Superior temporal gyrus (tissue), 1 donor: ENCODE measurements around the gene SLC2A8.
A peak's percentile ranks its signal among the peaks of the same experiment; 100 is the strongest.

Source experiments
- DNase-seq: peaks from one replicate; pipeline ENCODE4 v3.0.0-alpha.2; 2016; ENCODE audit errors: extremely low spot score

The SLC2A8 gene

DNA sequence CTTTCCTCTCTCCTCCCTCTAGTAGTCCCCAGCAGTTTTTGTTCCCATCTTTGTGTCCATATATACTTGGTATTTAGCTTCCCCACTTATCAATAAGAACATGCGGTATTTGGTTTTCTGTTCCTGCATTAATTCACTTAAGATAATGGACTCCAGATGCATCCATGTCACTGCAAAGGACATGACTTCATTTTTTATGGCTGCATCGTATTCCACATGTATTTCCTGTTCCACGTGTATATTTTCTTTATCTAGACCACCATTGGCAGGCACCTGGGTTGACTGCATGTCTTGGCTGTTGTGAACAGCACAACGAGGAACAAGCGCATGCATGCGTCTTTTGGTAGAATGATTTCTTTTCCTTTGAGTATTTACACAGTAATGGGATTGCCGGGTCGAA, 33.4 kb downstream of the SLC2A8 start:
- DNase-seq = no peak

DNA sequence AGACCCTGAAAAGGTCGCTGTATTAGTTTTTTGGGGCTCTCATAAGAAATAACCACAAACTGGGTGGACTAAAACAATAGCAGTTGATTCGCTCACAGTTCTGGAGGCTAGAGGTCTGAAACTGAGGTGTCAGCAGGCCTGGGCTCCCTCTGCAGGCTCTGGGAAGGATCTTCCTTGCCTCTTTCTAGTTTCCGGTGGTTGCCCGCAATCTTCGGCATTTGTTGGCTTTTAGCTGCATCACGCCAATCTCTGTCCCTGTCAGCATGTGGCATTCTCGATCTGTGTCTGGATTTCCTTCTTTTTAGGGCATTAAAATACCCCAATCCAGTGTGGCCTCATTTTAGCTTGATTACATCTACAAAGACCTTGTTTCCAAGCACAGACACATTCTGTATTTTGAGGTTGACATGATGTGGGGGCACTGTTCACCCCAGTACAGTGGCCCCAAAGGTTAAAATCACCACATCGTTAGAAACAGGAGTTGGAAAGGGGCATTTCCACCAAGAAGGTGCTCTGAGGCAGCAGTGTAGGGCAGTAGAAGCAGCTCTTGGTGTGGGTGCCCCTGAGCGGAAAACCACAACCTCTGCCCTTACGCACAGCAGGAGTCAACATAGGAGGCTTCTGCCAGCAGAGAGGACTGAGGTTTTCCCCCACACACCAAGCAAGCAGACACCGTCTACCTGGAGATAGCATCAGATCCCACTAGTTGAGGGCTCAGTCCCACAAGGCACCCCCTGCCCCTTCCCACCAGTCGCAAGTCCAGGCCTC, 40.7 kb downstream of the SLC2A8 start:
- DNase-seq = no peak

DNA sequence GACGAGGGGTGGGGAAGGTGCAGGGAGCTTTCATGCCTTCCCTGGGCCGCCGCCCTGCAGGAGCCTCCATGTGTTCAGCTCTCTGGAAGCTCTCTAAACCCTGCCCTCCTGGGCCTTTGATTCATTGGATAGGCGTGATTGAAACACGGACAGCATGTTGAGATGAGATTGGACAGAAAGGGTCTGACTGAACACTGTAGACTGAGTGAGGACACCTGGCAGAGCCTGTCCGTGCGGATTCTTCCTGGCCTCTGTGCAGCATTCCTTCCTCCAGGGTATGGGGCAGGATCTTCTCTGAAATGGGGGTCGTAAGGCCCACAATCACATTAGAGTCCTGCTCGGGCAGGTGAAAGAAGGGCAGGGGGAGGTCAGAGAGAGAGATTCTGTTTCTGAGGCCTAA, 41.4 kb downstream of the SLC2A8 start:
- no peak for DNase-seq

DNA sequence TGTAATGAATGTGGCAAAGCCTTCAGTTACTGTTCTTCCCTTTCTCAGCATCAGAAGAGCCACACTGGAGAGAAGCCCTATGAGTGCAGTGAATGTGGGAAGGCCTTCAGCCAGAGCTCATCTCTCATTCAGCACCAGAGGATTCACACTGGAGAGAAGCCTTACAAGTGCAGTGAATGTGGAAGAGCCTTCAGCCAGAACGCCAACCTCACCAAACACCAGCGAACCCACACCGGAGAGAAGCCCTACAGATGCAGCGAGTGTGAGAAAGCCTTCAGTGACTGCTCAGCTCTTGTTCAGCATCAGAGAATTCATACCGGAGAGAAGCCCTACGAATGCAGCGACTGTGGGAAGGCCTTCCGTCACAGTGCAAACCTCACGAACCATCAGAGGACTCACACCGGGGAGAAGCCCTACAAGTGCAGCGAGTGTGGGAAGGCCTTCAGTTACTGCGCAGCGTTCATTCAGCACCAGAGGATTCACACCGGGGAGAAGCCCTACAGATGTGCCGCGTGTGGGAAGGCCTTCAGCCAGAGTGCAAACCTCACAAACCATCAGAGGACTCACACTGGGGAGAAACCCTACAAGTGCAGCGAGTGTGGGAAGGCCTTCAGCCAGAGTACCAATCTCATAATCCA, 47.4 kb downstream of the SLC2A8 start:
- DNase-seq = no peak

DNA sequence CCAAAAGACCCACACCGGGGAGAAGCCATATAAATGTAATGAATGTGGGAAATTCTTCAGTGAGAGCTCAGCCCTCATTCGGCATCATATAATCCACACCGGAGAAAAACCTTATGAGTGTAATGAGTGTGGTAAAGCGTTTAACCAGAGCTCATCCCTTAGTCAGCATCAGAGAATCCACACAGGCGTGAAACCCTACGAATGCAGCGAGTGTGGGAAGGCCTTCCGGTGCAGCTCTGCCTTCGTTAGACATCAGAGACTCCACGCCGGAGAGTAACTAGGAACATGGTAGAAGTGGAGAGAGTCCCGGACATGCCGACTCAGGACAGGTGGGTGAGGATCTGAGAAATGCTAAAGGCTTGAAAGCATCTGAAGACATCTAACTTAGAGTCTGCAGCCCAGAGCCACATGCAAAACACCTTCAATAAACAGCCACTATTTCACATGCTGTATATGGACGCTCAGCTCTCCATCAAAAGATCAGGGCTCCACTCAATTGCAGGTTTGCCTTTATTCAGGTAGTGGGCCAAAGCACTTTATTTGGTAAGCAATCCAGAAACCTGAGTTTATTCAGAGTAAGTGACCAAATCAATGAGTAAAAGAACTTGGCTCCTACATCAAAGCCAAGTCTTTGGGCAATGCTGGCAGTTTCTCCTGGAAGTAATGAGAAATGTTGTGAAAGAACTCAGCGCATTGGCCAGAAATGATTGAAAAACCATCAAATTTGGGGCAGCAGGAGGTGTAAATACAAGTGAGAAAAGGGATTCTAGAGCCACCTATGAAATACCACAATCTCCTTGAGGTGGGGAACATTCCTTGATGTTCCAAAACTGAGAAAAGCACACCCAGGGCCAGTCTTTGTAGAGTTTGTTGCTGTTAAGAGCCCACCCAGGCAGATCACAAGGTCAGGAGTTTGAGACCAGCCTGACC, 48.2 kb downstream of the SLC2A8 start:
- no peak for DNase-seq

DNA sequence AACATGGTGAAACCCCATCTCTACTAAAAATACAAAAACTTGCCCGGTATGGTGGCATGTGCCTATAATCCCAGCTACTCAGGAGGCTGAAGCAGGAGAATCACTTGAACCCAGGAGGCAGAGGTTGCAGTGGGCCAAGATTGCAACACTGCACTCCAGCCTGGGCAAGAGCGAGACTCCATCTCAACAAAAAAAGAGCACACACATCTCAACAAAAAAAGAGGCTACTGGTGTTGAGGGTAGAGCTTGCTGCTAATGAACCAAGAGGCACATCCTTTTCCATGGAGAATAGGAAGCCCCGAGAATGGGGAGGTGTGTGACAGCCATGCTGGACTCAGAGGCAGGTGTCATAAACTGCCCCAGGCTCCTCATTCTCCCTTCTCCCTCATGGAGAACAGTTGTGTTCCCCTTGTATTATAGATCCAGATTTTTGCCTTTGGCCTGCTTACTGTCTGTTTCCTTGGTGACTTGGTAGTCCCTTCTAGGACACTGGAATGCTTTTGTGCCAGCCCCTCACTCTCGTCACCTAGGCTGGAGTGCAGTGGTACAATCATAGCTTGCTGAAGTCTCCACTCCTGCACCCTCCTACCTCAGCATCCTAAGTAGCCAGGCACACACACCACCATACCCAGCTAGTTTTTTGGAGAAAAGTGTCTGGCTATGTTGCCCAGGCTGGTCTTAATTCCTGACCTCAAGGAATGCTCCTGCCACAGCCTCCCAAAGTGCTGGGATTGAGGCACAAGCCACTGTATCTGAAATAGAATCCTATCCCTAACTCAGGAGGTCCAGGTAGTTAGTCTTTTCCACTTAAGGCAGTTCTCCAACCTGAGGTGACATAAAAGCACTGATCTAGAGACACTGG, 49.1 kb downstream of the SLC2A8 start:
- no peak for DNase-seq

DNA sequence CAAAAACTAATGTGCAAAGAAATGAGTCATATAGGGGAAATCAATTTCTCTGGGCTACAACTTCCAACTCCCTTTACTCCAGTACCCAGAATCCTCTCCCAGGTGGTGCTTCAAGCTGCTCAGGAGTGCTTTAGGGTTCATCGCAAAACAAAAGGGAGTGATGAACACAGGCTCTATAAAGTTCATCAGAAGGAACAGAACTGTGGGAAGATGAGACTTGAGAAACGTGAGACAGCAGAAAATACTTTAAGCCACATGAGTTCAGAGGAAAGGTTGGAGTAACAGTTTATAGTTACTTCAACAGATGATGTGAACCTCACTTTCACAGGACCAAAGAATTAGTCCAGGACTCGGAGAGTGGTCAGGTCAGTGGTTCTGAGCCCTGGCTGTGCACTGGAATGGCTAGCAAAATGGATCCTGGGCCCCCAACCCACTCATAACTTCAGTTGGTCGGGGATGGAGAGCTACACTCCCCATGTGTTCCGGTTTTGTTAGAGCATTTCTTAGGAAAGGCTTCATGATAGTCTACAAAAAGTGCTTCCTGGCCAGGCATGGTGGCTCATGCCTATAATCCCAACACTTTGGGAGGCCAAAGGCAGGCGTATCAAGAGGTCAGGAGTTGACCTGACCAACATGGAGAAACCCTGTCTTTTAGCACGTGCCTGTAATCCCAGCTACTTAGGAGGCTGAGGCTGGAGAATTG, 49.9 kb downstream of the SLC2A8 start:
- no peak for DNase-seq

DNA sequence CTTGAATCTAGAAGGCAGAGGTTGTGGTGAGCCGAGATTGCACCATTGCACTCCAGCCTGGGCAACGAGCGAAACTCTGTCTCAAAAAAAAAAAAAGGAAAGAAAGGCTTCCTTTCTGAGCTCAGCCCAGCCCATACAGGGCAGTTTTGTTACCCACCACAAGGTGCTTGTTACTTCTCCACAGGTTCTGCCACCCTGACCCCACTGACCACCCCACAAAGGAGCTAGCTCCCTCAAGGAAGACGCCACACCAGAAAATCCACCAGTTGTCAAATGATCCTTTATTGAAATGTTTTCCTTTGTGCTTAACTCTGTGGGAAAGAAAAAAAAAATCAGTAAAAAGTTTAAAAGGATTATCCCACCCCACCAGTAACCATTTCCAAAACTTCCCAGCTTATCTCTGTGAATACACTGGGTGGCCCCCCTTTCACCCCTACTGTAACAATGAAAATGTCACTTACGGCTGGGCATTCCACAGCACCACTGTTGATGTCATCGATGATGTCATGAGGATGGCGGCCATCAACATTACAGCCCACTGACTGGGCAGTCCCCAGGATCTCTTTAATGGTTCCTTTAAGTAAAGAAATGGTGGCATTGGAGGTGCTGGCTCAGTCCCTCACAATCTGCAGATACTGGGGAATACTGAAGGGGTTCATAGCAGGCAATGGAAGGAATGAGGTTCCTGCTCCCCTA, 50.6 kb downstream of the SLC2A8 start:
- DNase-seq = no peak

DNA sequence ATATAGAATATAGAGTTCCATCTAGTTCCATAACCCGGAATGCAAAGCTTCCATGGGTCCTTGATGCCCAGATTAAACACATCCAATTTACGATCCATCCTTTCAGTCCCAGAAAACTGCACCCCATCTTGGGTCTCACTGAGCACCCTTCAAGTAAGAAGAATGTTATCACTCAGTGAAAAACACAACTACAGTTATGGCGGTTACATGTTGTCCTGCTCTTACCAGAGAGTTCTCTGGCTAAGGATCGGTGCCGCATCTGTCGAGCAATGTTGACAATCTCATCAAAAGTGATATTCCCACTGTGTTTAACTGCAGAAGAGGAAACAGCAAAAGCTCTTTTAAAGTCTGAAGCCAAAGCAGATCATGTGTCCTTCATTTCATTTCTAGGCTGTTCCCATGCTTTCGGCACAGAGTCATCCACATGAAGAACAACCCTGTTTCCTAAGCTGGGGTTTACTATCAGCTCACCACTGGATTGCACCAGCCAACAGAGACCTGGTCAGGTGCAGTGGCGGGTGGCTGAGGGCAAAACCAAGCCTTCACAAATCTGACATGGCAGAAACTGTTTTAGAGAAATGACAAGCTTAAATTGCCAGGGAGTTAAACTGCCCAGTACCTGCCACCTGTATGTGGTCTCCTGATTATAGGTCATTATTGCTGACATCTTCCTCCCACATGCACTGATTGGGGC, 51.3 kb downstream of the SLC2A8 start:
- no peak for DNase-seq

DNA sequence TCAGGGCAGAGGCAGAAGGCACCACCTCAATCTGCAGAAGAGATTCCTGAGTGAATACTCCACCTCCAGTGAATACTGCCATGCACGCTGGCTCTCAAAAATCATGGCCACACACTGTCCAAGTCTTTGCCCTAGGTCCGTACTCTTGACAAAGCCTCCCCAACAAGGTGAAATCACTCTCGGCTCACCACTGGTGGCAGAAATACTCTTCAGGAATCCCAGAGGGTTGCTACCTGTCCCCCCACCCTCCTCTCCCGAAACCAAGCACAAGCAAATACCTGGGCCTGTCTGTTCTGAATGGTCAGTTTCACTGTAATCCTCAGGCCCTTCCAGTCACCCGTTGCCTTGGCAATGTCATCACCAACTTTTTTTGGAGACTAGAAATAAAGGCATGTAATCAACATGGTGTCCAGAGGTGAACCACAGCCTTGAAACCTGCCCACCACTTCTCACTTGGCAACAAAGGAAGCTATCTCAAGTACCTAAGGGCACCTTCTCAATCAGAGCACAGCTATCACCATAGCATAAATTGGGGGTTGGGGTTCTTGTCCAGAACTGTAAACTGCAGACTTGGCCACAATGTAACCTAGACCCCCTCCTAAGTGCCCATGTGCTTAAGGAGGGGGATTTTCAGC, 52.5 kb downstream of the SLC2A8 start:
- DNase-seq = no peak

DNA sequence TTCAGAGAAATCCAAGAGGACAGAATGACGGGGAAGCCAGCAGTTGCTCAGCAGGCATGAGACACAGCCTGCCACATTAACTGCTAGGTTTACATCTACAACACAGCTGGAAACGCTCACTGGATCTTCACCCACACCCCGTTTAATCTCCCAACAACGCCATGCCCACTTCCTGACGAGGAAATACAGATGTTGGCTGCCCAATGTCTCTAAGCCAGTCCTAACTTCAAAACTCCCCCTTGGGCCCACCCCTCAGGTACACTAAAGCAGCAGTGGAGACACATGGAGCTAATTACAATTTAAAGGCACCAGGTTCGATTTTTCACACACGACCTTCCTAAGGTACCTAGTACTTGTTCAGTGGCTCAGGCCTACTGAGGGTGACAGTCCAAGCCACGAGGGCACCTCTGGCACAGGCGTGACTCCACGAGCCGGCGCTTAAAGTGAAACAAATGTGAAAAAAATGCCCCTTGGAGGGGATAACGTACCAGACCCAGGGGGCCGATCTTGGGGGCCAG, 53.3 kb downstream of the SLC2A8 start:
- DNase-seq = peak; percentile 15

DNA sequence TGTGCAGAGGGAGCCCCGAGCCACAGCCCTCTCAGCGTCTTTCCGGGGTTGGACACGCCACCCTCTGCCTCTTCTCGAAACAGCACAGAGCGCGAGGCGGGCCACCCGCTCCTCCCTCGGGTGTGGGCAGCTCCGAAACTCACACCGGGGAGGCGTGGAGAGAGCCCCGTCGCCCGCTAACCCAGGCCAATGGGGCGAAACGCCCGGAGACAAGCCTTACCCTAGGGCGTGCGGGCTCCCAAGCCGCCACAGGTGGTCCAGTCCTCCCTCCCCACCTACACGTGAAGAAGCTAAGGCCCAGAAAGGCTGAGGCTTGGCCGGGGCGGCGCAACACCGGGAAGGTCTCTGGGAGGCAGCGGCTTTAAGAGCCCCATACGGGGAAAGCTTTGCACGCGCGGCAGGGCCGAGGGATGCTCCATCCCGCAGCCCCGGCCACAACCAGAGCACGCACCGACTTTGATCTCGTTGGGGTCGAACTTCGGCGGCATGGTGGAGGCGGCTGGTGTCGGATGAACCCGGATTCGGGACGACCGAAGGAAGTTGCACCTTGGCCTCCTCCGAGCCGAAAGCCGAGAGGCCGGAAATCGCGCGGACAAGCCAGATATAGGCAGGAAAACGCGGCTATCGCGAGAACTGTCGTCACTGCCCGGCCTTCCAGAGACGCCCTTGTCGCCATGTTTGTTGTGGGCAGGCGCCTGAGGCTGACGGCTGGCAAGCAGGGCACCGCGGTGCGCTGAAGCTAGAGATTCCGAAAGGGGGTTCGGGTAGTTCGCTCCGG, 54.0 kb downstream of the SLC2A8 start, which contains the start of the genes LRSAM1 and RPL12:
Gene LRSAM1, plus strand, starts transcription at position 681 of the 778 bp plus-strand sequence. CDS start 3,018 bp downstream, outside the sequence.
Gene RPL12, minus strand, starts transcription at position 577 of the 778 bp plus-strand sequence. Its CDS starts 89 bp downstream, at position 488.
- peak; percentile 99 for DNase-seq

DNA sequence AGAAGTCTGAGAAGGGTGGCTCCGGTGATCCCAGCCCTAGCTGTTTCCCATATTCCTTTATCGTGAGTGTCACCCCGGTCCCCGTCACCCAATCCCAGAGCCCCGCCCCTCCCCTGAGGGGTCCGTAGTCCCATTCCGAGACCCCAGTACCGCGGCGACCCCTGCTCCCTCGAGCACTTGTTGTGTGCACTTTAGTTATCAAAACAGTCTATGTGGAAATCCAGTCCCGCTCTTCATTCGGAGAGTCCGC, 54.6 kb downstream of the SLC2A8 start:
- no peak for DNase-seq

DNA sequence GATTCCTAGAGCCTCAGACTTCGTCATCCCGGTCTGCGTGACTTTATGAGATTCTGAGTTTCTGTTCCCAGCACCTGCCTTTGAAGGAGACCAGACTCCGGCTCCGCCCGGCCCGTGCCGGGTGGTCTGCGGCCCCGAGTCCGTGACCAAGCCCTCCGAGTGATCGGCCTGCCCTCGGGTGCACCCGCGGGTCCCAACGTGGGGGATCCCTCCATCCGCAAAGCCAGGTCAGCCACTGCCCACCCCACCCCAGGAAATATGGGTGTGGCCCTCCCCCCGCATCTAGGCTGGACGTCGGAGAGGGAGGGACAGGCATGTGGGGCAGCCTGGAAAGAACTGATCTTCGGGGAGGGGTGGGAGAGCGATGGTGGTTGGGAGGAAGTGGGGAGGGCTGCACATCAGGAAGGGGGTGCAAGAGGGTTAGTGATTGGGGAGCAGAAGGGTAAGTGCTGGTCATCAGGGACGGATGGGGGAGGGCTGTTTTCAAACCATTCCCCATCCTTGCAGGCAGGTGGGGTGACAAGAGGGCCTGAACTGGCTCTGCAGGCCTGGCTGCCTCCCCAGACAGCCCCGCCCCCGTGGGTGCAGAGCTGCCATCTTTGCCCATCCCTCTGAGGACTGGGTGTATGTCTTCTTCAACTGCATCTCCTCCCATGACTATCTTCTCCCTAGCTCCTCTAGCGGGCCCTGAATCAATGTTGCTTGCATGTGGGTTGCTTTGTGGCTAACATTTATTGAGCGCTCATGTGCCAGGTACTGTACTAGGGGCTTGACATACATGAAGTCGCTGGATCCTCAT, 55.1 kb downstream of the SLC2A8 start:
- peak; percentile 40 for DNase-seq

DNA sequence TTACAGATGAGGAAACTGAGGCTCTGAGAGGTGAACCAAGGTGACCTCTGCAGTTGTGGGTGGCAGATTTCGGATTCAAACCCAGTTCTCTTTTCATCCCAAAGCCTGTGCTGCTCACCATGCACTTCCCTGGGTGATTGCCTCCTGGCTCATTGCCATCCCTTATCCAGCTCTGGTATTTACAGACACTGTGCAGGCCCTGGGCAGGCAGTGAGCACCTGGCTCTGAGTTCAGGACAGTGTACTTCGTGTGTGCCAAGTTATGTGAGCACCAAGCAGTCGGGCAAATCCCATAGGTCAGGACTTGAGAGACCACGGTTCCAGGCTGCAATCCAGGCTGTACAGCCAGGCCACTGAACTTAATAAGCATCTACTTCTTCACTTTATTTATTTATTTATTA, 55.7 kb downstream of the SLC2A8 start:
- no peak for DNase-seq

DNA sequence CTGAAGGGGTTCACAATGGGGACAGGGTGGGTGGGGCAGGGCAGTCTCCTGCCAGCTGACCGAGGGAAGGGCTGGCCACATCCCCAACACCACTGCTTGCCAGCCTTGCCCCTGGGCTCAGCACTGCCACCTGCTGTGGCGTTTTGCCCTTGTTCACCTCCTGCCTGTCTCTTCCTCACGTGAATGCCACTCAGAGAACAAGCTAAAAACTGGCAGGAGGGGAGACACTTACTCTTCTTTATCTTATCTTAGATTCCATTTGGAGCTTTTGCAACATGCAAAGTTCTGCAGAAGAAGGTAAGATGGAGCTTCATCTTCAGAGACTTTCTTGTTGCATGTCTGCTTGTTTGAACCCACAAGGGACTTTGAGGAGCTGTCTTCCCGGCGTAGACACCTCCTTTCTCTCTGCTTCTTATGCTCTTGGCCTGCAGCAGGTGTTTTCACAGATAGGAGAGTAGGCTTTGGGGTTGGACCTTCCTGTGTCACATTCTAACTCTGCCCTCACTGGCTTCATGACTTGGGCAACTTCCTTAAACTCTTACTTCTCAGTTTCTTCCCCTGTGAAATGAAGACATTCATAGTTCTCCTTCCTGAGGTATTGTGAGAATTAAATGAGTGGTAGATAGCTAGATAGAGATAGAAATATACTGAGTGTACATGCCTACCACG, 58.5 kb downstream of the SLC2A8 start:
- DNase-seq = no peak
